A549 (cell line): ENCODE results near the gene NEU3.

Experiments used
- HOXA7 ChIP-seq: fragments of 250-450 bp; sonication (Bioruptor Pico); IDR thresholded peaks from 2 replicates; pipeline ENCODE4 v1.5.0; 2020; ENCODE audit warnings: mild to moderate bottlenecking, moderate library complexity
- JUN ChIP-seq, 2 experiments: fragments of >200 bp; sonication (Bioruptor Twin); formaldehyde crosslinking; IDR thresholded peaks; 2 replicates in 1 of 2; 3 replicates in 1 of 2; pipeline ENCODE4 v1.6.1; 2016 to 2017

GRCh38 chr11:75028321-75028720 lies 39.6 kb downstream of the NEU3 start:
- TF ChIP-seq HOXA7 (CRISPR knock-in tag) (no peak), JUN (IDR thresholded peaks at IDR 0.05) (no peak)
